Measurements from ENCODE around the gene HLA-C.

DNA sequence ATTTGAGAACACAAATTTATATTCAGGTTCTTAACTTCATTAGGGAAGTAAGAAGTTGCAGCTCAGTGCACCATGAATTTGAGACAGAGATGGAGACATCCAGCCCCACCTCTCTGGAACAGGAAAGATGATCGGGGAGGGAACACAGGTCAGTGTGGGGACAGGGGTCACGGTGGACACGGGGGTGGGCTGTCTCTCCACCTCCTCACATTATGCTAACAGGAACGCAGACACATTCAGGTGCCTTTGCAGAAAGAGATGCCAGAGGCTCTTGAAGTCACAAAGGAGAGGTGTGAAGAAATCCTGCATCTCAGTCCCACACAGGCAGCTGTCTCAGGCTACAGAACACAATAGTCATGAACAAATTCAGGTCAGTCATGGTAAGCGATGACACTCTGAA is 3.1 kb downstream of the HLA-C start:
- TF ChIP-seq POLR2AphosphoS5 (IDR thresholded peaks at IDR 0.05; ENCODE audit: control insufficient read depth, insufficient read depth, low read depth, low read length) (no peak), BCLAF1 (IDR thresholded peaks at IDR 0.05; ENCODE audit: borderline replicate concordance in 1 of 2, control insufficient read depth in 1 of 2, low read depth in 2 of 2, low read length in 1 of 2) (no peak), CTCF (IDR thresholded peaks at IDR 0.05 in 2 of 3, conservative IDR thresholded peaks at IDR 0.05 in 1 of 3; ENCODE audit: insufficient read depth in 2 of 3, low read depth in 1 of 3, low read length in 3 of 3) (no peak), ZNF586 (CRISPR knock-in tag; conservative IDR thresholded peaks at IDR 0.05) (no peak), EP300 (IDR thresholded peaks at IDR 0.05; ENCODE audit: low read length) (no peak), BHLHE40 (IDR thresholded peaks at IDR 0.05; ENCODE audit: low read length) (no peak), FOXO4 (CRISPR knock-in tag; IDR thresholded peaks at IDR 0.05) (no peak), SIRT6 (IDR thresholded peaks at IDR 0.05; ENCODE audit: low read depth, low read length) (no peak)
